K562 (cell line): ENCODE data around the gene DHRS13. TPM values are rescaled to one million over a fixed set of nuclear protein-coding genes. Genes with fewer than 3 reads are reported as not detected.

ENCODE experiments used
- CSDE1 ChIP-seq, 2 experiments: fragments of 450-650 bp; IDR thresholded peaks; 2 replicates each; pipeline ENCODE4 v1.6.1; 2016; ENCODE audit warnings: mild to moderate bottlenecking in 1 of 2
- E4F1 ChIP-seq: fragments of 250-450 bp; sonication (Bioruptor Pico); IDR thresholded peaks from 2 replicates; pipeline ENCODE4 v1.5.0; 2021; ENCODE audit warnings: mild to moderate bottlenecking, borderline replicate concordance
- EZH2 ChIP-seq: IDR thresholded peaks from 2 replicates; pipeline ENCODE4 v1.6.1; 2012; ENCODE audit warnings: low read depth, mild to moderate bottlenecking, inconsistent platforms, low read length, borderline replicate concordance
- FOS ChIP-seq: IDR thresholded peaks from 3 replicates; pipeline ENCODE4 v1.6.1; 2011; ENCODE audit not compliant: insufficient read length; ENCODE audit errors: extremely low read depth
- GABPB1 ChIP-seq: sonication (generic); formaldehyde crosslinking; IDR thresholded peaks from 2 replicates; pipeline ENCODE4 v1.8.0; 2022; ENCODE audit warnings: mild to moderate bottlenecking, missing genetic modification reagents
- SAP30 ChIP-seq: fragments of 200-600 bp; sonication (generic); IDR thresholded peaks from 2 replicates; pipeline ENCODE4 v1.6.1; 2012; ENCODE audit warnings: borderline replicate concordance, low read depth, mild to moderate bottlenecking, moderate library complexity, low read length, control low read depth, inconsistent platforms; ENCODE audit not compliant: insufficient read depth, poor library complexity, severe bottlenecking
- SLC30A9 ChIP-seq: fragments of 250-450 bp; sonication (Bioruptor Pico); IDR thresholded peaks from 2 replicates; pipeline ENCODE4 v1.8.0; 2022; ENCODE audit warnings: mild to moderate bottlenecking, moderate library complexity
- U2AF2 ChIP-seq: fragments of 200-400 bp; formaldehyde crosslinking; optimal IDR thresholded peaks from 2 replicates; pipeline ENCODE3; 2017; ENCODE audit warnings: low read depth, mild to moderate bottlenecking, low read length
- USF2 ChIP-seq: sonication (generic); formaldehyde crosslinking; IDR thresholded peaks from 2 replicates; pipeline ENCODE4 v1.5.0; 2020; ENCODE audit warnings: missing genetic modification reagents
- XRCC3 ChIP-seq: fragments of 450-650 bp; IDR thresholded peaks from 2 replicates; pipeline ENCODE4 v1.6.1; 2017; ENCODE audit warnings: mild to moderate bottlenecking, moderate library complexity
- ZBTB11 ChIP-seq, 3 experiments: fragments of 200-800 bp in 1 of 3; fragments of 250-450 bp in 1 of 3; fragments of 450-650 bp in 1 of 3; sonication (Bioruptor Pico) in 1 of 3; sonication (Bioruptor generic) in 1 of 3; formaldehyde crosslinking in 1 of 3; IDR thresholded peaks; 2 replicates each; pipeline versions ENCODE4 v1.6.1 to v1.8.0; 2016 to 2022; ENCODE audit warnings: mild to moderate bottlenecking in 2 of 3, missing genetic modification characterization in 2 of 3, missing compliant biosample characterization in 1 of 3, moderate library complexity in 1 of 3
- ZNF121 ChIP-seq: sonication (generic); formaldehyde crosslinking; conservative IDR thresholded peaks from 2 replicates; pipeline ENCODE4 v1.8.0; 2022; ENCODE audit warnings: missing genetic modification reagents
- ZNF133 ChIP-seq: fragments of 250-450 bp; sonication (Bioruptor Pico); IDR thresholded peaks from 2 replicates; pipeline ENCODE4 v1.4.0; 2020; ENCODE audit warnings: mild to moderate bottlenecking
- ZNF282 ChIP-seq: sonication (generic); formaldehyde crosslinking; IDR thresholded peaks from 2 replicates; pipeline ENCODE4 v1.8.1; 2023; ENCODE audit warnings: missing genetic modification reagents
- ZNF76 ChIP-seq: fragments of 250-450 bp; sonication (Bioruptor Pico); IDR thresholded peaks from 2 replicates; pipeline ENCODE4 v1.4.0; 2020; ENCODE audit warnings: mild to moderate bottlenecking, moderate library complexity, borderline replicate concordance
- ZNF766 ChIP-seq: fragments of 200-800 bp; sonication (Bioruptor generic); conservative IDR thresholded peaks from 2 replicates; pipeline ENCODE4 v1.6.1; 2016; ENCODE audit warnings: missing genetic modification characterization, missing compliant biosample characterization
- polyA plus RNA-seq, 8 experiments: library from polyadenylated mRNA; depleted of rRNA in 4 of 8; stranded (reverse) in 5 of 8; unstranded in 3 of 8; fragments of >200 nt; fragmentation: Nextera tagmentation in 2 of 8; fragmentation: Illumina TruSeq in 1 of 8; extraction: Ambion mirVana in 2 of 8; extraction: Trizol in 1 of 8; gene quantifications; 2 replicates each; pipeline versions ENCODE4 v1.2.1 to v1.2.3, GENCODE V29; 2011 to 2014; ENCODE audit warnings: inconsistent platforms in 1 of 8, missing spikeins in 1 of 8
- total RNA-seq, 7 experiments: library from RNA; depleted of rRNA in 6 of 7; stranded (reverse); fragments of >200 nt in 6 of 7; fragmentation: Illumina TruSeq in 2 of 7; extraction: Trizol in 2 of 7; gene quantifications; 2 replicates each; pipeline versions ENCODE4 v1.2.1 to v1.2.3, GENCODE V29; 2011 to 2021; ENCODE audit warnings: low replicate concordance in 1 of 7

The DHRS13 gene
- total and polyA plus RNA-seq, 9 of the 15 experiments (the other 6 are each of a cell fraction or from before 2014, with no cell fraction given): 0.32 to 52.3 (median 34.3) TPM; not detected in 1

GRCh38 chr17:28864991-28865849 is 37.7 kb downstream of the DHRS13 start (continued):
- TF ChIP-seq ZNF766 (CRISPR knock-in tag) (peak; percentile 95), EZH2 (peak; percentile 84; the same call in 1 of the 2 replicates), XRCC3 (no peak), ZNF133 (CRISPR knock-in tag) (no peak), E4F1 (CRISPR knock-in tag) (no peak), SLC30A9 (CRISPR knock-in tag) (no peak), FOS (no peak), ZNF76 (CRISPR knock-in tag) (peak; percentile 86), USF2 (no peak), U2AF2 (no peak), GABPB1 (CRISPR knock-in tag) (0 out of 2 replicates have a peak, but pooled peaks have one; percentile 60), ZNF121 (CRISPR knock-in tag) (no peak), ZBTB11 (CRISPR knock-in tag; IDR thresholded peaks at IDR 0.05) (peak in 1 of 3 experiments; percentile 89; a peak in 2 of 6 replicates), CSDE1 (IDR thresholded peaks at IDR 0.05) (no peak), ZNF282 (no peak; the same call in 1 of the 2 replicates), SAP30 (no peak)
